Measurements from ENCODE around the gene CREBBP. TPM values are rescaled to one million over a fixed set of nuclear protein-coding genes. Genes with fewer than 3 reads are reported as not detected.
A peak's percentile ranks its signal among the peaks of the same experiment; 100 is the strongest.

CREBBP gene
- total RNA-seq, 1 donor from 2014 or later, result 59.2 TPM

DNA sequence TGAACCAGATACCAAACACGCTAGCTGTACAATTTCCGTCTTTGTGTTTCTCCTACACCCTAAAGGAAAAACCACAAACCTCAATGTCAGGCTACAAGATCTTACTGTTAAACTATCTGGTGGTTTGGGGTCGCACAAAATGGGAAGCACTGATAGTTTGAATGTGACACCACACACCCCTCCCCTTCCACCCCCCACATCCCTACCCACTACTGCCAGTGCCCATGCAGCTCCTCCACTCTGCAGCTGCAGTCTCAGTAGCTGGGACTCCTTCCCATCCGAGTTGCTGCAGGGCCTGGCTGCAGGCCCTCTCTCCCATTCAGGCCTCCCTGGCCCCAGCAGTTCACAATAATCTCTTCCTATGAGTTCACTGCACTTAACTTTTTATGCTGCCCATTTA, 181.6 kb downstream of the CREBBP start:
- H3K36me3 Mint-ChIP-seq (ENCODE audit: low read depth), result peaks cover 2% of the 10 kb centered on the region
- H3K4me3 Mint-ChIP-seq (ENCODE audit: unreplicated experiment), result no peak overlapping the region
- TF ChIP-seq, protein P1, sequence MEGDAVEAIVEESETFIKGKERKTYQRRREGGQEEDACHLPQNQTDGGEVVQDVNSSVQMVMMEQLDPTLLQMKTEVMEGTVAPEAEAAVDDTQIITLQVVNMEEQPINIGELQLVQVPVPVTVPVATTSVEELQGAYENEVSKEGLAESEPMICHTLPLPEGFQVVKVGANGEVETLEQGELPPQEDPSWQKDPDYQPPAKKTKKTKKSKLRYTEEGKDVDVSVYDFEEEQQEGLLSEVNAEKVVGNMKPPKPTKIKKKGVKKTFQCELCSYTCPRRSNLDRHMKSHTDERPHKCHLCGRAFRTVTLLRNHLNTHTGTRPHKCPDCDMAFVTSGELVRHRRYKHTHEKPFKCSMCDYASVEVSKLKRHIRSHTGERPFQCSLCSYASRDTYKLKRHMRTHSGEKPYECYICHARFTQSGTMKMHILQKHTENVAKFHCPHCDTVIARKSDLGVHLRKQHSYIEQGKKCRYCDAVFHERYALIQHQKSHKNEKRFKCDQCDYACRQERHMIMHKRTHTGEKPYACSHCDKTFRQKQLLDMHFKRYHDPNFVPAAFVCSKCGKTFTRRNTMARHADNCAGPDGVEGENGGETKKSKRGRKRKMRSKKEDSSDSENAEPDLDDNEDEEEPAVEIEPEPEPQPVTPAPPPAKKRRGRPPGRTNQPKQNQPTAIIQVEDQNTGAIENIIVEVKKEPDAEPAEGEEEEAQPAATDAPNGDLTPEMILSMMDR (IDR thresholded peaks at IDR 0.05), result no peak
- H3K9me3 Mint-ChIP-seq (ENCODE audit: low read depth), result no peaks in the 10 kb centered on the region
- DNase-seq (ENCODE audit: low spot score), result no peak
- no peaks in the 10 kb centered on the region for H3K27me3 Mint-ChIP-seq (ENCODE audit: low read depth)
- H3K27ac Mint-ChIP-seq (ENCODE audit: unreplicated experiment), result no peak overlapping the region
- H3K4me1 Mint-ChIP-seq (ENCODE audit: low read depth), result peaks cover 15% of the 10 kb centered on the region

DNA sequence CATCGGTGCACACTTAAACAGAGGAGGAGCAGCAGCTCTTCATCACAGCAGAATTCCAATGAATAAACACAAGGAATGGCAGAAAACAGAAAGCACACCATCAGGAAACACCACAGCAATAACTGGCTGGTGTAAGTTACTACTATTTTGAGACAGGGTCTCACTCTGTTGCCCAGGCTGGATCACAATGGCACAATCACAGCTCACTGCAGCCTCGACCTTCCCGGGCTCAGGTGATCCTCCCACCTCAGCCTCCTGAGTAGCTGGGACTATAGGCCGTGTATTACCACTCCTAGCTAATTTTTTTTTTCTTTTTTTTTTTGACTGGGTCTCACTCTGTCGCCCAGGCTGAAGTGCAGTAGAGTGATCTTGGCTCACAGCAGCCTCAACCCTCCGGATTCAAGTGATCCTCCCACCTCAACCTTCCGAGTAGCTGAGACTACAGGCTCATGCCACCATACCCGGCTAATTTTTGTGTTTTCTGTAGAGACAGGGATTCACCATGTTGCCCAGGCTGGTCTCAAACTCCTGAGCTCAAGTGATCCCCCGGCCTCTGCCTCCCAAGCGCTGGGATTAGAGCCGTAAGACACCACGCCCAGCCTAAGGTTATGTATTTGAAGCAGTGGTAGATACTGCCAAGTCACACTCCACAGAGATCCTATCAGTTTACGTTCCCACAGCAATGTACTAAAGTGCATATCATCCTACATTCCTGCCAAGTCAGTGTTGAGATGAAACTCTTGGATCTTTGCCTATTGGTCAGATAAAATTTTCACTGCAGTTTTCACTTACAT, 183.9 kb downstream of the CREBBP start:
- H3K4me1 Mint-ChIP-seq (ENCODE audit: low read depth), result peaks cover 15% of the 10 kb centered on the region
- no peak overlapping the region for H3K4me3 Mint-ChIP-seq (ENCODE audit: unreplicated experiment)
- no peak for DNase-seq (ENCODE audit: low spot score)
- TF ChIP-seq, protein P1 (IDR thresholded peaks at IDR 0.05), result no peak
- no peaks in the 10 kb centered on the region for H3K9me3 Mint-ChIP-seq (ENCODE audit: low read depth)
- H3K36me3 Mint-ChIP-seq (ENCODE audit: low read depth), result peaks cover 2% of the 10 kb centered on the region
- peak overlapping the region; percentile 87 for H3K27ac Mint-ChIP-seq (ENCODE audit: unreplicated experiment)
- no peaks in the 10 kb centered on the region for H3K27me3 Mint-ChIP-seq (ENCODE audit: low read depth)

DNA sequence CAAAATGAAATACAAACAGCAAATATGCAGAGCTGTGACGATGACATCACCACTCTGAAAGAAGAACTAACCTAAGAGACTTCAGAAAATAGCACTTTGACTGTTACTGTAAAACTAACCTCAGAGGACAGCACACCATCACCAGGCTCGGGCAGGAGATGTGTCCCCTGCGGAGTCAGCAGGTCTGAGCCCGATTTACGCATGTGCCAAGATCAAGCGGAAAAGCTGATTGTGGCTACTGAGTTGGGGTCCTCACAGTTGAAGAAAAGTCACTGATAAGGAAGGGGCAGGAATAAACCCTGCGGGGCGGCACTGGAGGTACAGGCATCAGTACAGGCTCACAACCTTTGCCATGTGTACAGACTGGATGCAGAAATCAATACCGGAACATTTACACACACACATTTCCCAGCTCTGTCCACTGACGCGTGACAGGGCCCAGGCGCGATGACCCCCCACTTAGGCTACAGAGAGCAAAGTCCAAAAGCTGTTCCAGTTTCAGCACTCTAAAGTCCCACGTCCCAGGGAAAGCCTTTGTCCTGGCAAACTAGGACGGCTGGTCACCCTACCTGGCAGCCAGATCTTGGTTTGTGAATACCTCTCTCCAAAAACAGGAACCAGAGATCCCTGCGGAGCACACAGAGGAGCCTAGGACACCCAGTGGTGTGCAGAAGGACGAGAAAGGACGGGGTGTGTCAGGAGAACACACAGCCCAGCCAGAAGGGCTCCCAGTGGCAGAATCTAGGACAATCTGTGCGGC, 184.7 kb downstream of the CREBBP start:
- H3K4me1 Mint-ChIP-seq (ENCODE audit: low read depth), result peaks cover 17% of the 10 kb centered on the region
- no peak overlapping the region for H3K4me3 Mint-ChIP-seq (ENCODE audit: unreplicated experiment)
- H3K27me3 Mint-ChIP-seq (ENCODE audit: low read depth), result no peaks in the 10 kb centered on the region
- TF ChIP-seq, protein P1 (IDR thresholded peaks at IDR 0.05), result no peak
- DNase-seq (ENCODE audit: low spot score), result no peak
- H3K36me3 Mint-ChIP-seq (ENCODE audit: low read depth), result peaks cover 2% of the 10 kb centered on the region
- no peaks in the 10 kb centered on the region for H3K9me3 Mint-ChIP-seq (ENCODE audit: low read depth)
- no peak overlapping the region for H3K27ac Mint-ChIP-seq (ENCODE audit: unreplicated experiment)

DNA sequence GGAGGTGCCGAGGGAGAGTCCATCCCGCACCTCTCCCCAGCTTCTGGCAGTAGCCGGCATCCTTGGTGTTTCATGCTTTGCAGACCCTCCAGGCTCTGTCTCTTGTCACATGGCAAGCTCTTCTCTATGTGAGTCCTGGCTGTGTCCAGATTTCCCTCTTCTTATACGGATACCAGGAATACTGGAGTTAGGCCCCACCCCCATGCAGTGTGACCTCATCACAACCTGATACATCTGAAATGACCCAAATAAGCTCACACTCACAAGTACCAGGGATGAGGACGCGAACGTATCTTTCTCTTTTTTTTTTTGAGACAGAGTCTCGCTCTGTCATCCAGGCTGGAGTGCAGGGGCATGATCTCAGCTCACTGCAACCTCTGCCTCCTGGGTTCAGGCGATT, 186.5 kb downstream of the CREBBP start:
- Mint-ChIP-seq H3K4me1 (ENCODE audit: low read depth) (peaks cover 27% of the 10 kb centered on the region), H3K36me3 (ENCODE audit: low read depth) (peaks cover 2% of the 10 kb centered on the region), H3K4me3 (ENCODE audit: unreplicated experiment) (no peak overlapping the region), H3K27ac (ENCODE audit: unreplicated experiment) (no peak overlapping the region), H3K27me3 (ENCODE audit: low read depth) (no peaks in the 10 kb centered on the region), H3K9me3 (ENCODE audit: low read depth) (no peaks in the 10 kb centered on the region)
- TF ChIP-seq, protein P1 (IDR thresholded peaks at IDR 0.05), result no peak
- DNase-seq (ENCODE audit: low spot score), result no peak

DNA sequence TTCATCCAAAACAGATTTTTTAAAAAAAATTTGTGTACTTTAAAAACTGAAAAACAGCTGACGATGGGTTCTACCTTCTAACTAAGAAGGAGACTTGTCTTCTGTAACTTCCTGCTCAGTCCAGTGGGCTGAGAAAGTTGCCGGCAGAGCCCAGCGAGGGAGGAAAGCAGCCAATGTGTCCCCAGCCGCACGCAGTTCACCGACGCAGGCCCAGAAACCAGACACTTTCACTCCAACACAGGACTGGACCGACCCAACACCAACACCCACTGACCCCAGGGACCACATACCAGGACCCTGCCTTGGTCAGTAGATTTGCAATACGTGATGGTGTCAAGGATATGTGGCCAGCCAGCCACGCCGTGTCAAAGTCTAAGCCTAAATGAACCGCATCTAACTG, 188.8 kb downstream of the CREBBP start:
- Mint-ChIP-seq H3K27me3 (ENCODE audit: low read depth) (no peaks in the 10 kb centered on the region), H3K9me3 (ENCODE audit: low read depth) (no peaks in the 10 kb centered on the region)

More for the DNA sequence above, 188.8 kb downstream of the CREBBP start:
- no peak for DNase-seq (ENCODE audit: low spot score)
- TF ChIP-seq, protein P1 (IDR thresholded peaks at IDR 0.05), result no peak
- H3K27ac Mint-ChIP-seq (ENCODE audit: unreplicated experiment), result no peak overlapping the region
- H3K36me3 Mint-ChIP-seq (ENCODE audit: low read depth), result peaks cover 10% of the 10 kb centered on the region
- H3K4me3 Mint-ChIP-seq (ENCODE audit: unreplicated experiment), result no peak overlapping the region
- H3K4me1 Mint-ChIP-seq (ENCODE audit: low read depth), result peaks cover 24% of the 10 kb centered on the region

Data from chondrocyte (in vitro differentiated cells).